HG03175 (cell line): ENCODE data around the gene NOL6.

Experiments used
- ATAC-seq: cut with Tn5 transposase; IDR thresholded peaks from one replicate; pipeline ENCODE4 v1.9.1; 2021; ENCODE audit warnings: mild to moderate bottlenecking, moderate library complexity; ENCODE audit not compliant: unreplicated experiment

The NOL6 gene

GRCh38 chr9:33453999-33454660, 19.6 kb downstream of the NOL6 start:
- no peak for ATAC-seq

GRCh38 chr9:33453286-33453860, 20.4 kb downstream of the NOL6 start:
- no peak for ATAC-seq

GRCh38 chr9:33452828-33453271, 20.9 kb downstream of the NOL6 start:
- no peak for ATAC-seq

GRCh38 chr9:33450621-33451146, 23.0 kb downstream of the NOL6 start:
- ATAC-seq = no peak

GRCh38 chr9:33449715-33450114, 24.0 kb downstream of the NOL6 start:
- no peak for ATAC-seq

GRCh38 chr9:33447799-33448553, 25.7 kb downstream of the NOL6 start:
- ATAC-seq = no peak

GRCh38 chr9:33446946-33447798, 26.6 kb downstream of the NOL6 start, which contains the start of gene AQP3:
Gene AQP3 (minus strand): TSS chr9:33447593. CDS start chr9:33447530, 63 bp downstream.
- peak; percentile 30 for ATAC-seq

GRCh38 chr9:33446240-33446945, 27.3 kb downstream of the NOL6 start:
- peak; percentile 81 for ATAC-seq

GRCh38 chr9:33445389-33446239, 28.1 kb downstream of the NOL6 start:
- ATAC-seq = no peak

- no peak for ATAC-seq
Measured at GRCh38 chr9:33443464-33444154, 30.1 kb downstream of the NOL6 start.

- no peak for ATAC-seq
Measured at GRCh38 chr9:33443047-33443446, 30.7 kb downstream of the NOL6 start.

- no peak for ATAC-seq
Measured at GRCh38 chr9:33442125-33442524, 31.6 kb downstream of the NOL6 start.

GRCh38 chr9:33440609-33441008, 33.1 kb downstream of the NOL6 start:
- ATAC-seq = no peak

GRCh38 chr9:33440204-33440603, 33.5 kb downstream of the NOL6 start:
- ATAC-seq = no peak

- no peak for ATAC-seq
Measured at GRCh38 chr9:33439731-33440130, 34.0 kb downstream of the NOL6 start.

GRCh38 chr9:33438926-33439680, 34.6 kb downstream of the NOL6 start:
- ATAC-seq = no peak

- ATAC-seq = no peak
Measured at GRCh38 chr9:33437898-33438297, 35.8 kb downstream of the NOL6 start.

- ATAC-seq = no peak
Measured at GRCh38 chr9:33437205-33437604, 36.5 kb downstream of the NOL6 start.
